NCI-H2081 (cell line): Measurements from ENCODE around the gene TTC13.

Source experiments
- DNase-seq, 2 experiments: peaks; one replicate each; lab custom pipeline; 2025; lab: John Stamatoyannopoulos, UW

Gene TTC13

DNA sequence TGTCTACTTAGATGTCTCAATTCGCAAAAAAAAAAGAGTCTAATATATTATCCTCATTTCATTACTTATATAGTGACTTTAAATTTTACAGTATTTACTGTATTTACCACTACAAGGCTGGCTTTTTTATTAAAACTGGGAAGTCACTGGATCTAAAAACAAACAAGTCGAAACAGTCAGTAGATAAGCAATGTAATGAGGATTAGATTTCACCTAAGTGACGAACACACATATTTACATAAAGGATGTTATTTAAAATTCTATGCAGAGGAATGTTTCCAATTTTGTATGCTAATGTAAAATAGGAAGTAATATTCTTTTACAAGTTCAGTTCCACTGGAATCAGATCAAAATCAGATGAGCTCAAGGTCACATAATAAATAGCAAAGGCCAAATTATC lies 28.3 kb downstream of the TTC13 start:
- no peak for DNase-seq

DNA sequence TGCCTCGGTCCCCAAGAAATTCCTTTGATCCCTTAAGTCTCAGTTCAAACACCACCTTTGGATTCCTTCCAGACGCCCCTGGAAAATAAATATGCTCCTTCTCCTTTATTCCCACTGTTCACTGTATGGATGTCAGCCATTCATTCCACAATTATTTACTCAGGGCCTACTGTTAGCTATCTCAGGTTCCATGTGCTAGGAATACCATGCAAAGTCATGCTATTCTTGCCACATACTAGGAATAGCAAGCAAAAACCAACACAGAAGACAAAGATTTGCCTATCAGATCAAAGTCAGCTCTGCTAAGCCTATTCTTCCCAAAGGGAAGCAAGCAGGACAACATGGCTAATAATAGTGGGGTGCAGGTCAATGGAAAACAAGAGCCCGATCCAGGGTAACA lies 29.8 kb downstream of the TTC13 start:
- no peak for DNase-seq

DNA sequence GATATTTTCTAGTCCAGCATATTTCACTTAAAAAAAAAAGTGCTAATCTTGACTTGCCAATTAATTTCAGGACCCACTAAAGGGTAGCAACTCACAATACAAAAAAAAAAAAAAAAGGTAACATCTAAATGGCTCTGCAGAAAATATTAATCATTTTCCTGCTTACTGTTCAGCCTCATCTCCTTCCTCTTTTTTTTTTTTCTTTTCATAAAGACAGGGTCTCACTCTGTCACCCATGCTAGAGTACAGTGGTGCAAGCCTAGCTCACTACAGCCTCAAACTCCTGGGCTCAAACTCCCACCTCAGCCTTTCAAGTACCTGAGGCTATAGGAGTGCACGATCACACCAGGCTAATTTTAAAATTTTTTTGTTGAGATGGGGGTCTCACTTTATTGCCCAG lies 30.4 kb downstream of the TTC13 start:
- DNase-seq, result no peak

DNA sequence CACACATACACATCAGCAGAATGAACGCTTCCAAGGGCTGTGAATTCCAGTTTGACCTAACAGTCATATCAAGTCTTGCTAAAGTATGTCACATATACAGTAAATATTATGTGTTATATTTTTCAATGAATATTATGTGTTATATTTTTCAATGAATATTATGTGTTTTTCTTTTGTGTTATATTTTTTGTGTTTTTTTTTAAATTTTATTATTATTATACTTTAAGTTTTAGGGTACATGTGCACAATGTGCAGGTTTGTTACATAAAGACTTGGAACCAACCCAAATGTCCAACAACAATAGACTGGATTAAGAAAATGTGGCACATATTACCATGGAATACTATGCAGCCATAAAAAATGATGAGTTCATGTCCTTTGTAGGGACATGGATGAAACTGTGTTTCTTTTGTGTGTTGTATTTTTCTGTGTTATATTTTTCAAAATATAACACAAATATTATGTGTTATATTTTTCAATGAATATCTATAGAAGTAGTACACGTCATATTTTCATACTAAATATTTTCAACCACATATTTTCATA lies 35.5 kb downstream of the TTC13 start:
- DNase-seq, result no peak

DNA sequence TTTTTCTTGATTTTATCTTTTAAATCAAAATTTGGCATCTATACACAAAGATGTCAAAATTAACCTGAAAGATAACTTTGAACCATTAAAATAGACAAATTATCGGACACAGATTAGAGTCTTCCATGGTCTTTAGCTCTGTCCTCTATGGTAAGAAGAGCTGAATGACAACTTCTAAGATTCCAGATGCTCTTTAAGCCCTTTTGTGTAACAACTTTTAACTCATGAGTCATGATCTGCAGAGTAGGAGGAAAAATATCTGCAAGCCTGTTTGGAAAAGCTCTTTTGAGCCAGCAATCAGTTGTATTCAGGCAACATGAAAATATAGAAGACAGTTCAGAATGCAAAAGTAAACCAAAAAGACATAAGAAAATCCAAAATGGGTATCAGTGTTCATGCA lies 37.8 kb downstream of the TTC13 start:
- DNase-seq, result no peak

DNA sequence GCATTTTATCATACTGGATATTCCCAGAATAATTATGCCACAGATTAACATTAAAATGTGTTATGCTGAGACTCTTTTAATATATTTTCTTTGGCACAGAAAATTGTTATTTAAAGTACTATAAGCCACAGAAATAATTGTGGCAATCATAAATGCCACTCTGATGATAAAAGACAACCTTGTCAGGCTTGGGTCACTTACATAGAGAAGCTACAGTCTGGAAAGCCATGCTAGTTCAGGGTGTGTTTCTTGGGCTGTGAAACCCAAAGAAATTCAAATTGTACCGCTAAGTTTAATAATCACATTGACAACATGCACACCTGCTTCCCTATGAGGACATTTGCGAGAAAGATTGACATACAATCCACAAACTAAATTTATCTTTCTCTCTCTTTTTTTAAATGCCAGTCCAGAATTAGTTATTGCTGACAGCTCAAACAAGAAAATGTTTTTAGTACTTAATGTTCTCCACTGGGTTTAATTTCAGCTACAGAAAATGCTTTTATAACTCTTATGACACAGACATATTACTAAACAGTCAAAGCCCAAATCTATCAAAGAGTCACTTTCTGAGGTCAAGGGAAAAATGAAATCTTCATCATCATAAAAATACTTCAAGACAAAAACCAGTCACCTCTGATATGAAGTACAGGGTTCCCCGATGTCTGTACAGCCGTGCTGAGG lies 38.7 kb downstream of the TTC13 start:
- DNase-seq, result no peak

DNA sequence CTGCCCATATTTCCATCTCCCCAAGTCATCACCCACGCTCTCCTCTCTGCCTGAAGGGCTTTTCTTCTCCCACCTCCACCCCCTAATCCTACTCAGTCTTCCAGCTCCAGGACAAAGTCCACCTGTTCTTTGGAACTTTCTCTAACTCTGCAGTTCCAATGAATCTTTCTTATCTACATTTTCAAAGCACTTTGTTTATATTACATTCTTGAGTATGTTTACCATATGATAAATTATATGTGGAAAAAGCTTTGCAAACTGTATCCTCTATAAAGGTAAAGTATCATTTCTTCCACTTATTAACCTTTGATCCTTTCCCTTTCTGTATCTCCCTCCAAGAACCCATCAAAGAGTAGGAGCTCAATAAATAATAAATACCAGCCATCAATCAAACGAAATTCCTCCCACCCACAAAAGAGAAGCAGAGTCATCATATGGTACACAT lies 39.7 kb downstream of the TTC13 start:
- DNase-seq, result no peak

DNA sequence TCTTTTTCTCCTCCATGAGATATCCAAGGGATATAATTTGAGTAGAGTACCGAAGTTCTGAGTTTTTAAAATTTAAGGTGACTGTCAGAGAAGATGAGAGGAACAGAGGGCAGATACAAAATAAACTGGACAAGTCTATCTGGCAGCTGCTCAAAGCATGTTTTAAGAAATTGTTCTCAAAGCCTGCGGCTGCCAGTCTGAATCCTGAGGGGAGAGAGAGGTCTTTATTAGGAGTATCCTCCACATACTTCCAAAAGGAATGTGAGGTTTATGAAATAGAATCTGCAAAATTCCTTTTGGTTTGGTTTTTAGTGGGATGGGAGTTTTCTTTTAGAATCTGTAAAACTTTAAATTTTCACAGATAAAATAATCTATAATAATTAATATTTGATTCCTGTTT lies 41.3 kb downstream of the TTC13 start:
- DNase-seq, result no peak

DNA sequence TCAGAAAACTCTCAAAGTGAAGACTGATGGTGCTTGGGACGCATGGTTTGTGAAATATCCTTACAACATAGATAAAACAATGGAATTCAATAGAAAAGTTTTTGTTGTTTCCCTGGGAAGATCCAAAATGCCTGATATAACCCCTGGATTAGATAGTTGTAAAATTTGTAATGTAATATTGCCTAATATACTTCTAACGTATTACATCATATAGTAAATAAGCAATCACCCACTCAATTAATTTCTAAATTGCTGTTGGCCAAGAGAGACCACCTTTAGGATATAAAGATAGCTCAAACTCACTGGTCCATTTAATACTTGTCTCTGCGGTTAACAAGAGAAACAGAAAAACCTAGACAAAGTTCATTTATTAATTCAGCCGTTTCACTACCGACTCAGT lies 42.2 kb downstream of the TTC13 start:
- no peak for DNase-seq

DNA sequence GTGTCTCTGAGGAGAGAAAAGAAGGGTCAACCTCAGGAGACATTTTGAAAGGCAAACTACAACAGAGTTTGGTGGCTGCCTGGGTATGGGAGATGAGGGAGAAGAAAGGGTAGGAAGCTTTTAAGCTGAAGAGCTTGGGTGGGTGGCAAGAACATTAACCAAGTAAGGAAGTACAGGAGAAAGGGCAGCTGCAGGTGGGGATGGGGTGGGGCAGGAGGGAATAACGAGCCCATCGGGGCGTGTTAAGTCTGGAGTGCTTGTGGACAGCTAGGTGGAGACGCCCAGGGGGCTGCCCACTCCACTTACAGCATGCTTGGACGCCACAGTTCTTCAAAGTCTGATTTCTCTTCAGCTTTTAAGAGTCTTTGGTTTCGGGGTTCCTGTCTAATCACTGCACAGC lies 42.8 kb downstream of the TTC13 start:
- DNase-seq, result no peak

DNA sequence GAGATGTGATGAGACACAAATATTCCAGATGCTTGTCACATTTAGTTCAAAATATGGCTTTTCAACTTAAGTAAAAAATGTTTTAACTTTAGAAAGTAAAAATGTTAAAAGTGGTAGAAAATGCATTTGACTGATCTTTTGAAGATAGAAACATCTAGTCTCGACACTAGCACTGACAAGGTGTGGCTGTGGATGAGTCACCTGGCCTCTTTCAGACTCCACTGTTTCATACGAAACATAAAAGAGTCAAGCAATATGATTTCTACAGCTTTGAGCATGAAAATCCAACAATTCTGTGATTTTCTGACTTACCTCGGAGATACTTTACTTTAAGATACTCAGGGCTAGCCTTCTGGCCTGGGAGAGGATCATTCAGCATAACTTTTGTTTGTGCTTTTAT lies 47.7 kb downstream of the TTC13 start:
- no peak for DNase-seq

DNA sequence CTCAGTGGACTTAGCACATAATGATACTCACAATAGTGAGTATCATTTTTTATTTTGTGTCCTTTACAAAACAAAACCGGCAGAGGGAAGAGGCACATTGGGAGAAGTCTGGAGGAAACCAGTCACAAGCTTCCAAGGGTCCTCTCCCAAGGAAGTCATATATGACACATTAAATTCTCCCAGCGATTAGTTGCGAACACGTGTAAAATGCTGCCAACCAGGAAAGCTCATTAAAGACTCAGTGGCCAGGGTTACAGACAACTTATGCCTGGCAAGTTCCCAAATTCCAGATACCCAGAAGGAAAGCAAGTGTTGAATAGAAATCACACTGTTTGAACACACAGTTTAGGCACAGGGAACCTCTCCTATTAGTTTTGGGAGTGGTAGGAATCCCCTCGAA lies 52.5 kb downstream of the TTC13 start:
- DNase-seq, result no peak

DNA sequence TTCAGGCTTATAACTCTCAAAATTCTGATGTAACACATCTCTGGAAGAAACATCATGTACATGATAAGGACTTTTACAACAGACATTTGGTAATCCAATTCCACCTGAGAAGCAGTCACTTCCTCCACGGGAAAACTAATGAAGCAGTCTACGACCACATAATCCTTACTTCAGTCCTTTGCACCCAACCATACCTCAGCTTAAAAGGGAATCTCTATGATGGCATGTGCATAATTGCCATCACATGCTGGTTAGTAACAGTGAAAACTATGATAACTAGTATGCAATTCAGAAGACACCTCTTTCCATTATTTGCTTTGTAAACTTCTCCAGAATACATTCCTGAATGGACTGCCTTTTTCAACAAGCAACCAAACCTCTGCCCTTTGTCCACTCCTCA lies 53.1 kb downstream of the TTC13 start:
- DNase-seq, result no peak

DNA sequence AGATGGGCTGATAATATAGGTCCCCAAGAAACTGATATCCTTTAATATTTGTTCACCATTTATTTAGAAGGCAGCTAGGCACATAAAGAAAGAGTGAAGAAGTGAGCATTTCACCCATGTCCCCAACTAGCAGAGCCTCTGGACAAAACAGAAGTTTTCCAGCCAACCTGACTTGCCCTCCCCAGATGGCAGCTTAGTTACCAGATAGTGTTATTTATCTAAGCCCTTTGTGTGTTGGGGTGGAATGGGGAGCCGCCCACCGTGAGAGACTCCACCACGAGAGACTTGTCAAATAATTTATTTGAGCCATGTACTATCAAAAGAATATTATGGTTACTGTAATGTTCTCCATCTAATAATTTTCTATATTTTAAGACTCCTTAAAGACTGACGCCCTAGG lies 55.5 kb downstream of the TTC13 start:
- DNase-seq, result no peak

DNA sequence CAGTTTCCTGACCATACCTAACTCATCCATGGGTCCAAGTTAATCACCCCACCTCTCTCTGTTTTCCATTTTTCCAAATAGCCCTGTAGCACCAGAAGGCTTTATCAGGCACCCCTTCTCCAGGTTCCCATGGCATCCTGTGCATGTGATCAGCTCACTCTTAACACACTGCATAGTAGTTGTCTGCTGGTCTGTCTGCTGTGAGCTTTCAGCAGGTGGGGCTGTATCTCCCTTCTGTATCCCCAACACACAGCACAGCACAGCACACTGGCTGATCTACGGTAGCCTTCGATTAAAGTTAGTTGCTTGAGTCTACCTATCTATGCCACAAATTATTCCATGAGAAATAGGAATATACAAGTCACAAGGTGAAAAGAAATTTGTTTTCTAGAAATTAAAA lies 56.0 kb downstream of the TTC13 start:
- DNase-seq, result no peak

DNA sequence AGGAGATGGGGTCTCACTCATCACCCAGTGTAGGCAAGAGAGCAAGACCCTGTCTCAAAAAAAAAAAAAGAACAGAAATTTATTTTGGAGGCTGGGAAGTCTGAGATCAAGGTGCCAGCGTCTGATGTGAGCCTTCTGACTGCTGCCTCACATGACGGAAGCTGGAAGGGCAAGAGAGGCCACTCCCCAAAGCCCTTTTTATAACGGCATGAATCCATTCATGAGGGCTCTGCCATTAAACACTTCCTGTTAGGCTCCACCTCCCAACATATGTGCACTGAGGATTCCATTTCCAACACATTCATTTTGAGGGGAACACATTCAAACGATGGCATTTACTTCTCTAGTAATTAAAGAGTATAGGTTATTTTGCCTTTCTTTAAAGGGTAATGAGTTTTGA lies 59.5 kb downstream of the TTC13 start:
- peak; percentile 7 to 20 for DNase-seq

DNA sequence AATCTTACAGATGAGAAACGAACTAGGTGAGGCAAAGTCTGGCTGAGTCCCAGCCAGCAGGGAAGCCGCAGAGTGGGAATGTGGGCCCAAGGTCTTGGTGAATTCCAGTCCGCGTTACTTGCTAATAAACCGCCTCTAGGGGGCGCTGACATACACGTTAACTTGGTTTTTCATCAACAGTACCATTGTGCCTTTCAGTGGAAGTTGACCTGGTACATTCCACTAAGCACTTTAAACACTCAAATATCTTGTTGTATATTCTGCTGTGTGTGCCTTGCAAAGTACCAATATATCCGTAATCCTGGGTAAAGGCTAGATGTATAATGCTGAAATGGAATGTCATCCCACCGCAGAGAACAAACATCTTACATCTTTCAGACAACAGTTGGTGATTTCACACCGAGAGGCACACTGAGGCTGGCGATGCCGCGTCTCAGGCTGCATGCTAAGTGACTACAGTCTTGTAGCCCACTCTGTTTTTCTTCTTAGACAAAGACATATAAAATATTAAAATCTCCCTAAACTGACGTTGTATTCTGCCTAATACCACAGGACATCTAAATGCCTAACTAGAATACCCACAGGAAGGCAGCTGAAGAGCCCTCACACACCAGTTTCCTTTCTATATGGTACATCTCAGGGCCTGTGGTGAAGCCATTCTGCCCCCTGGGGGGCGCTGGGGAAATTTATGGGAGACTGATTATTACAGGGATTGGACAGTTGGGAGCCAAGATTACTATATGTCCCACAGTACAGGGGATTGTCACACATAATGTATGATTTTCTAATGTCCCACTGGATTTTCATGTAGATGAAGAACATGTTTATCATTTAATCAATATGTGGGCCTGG lies 61.2 kb downstream of the TTC13 start:
- peak; percentile 59 to 72 for DNase-seq

DNA sequence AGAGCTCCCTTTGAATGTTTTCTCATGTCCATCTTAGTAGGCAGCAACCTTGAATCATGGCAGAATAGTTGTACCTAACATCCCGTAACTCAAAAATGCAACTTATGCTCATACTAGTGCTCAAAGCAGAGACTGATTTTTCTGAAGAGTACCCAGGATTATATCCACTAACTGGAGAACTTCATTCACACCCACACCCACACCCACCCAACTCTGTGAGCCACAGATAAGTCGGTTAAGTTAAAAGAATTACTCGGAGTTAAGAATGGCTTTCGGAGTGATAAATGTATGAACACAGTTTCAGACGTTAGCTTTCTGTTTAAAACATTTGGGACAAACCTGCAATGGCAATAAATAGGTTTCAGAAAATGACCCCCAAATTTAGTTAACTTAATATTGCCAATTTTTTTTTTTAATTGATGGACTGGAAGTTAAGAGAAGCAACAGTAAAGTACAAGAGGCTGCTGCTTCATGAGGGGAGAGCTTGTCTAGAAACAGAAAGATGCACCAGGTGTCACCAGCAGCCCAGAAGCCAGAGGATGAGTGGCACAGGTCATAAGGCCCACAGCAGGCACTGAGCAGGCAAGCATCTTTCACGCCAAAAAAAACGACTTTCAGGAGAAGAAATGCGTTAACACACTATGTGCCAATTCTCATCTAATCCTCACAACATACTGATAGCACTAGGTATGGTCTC lies 61.9 kb downstream of the TTC13 start:
- DNase-seq, result no peak

DNA sequence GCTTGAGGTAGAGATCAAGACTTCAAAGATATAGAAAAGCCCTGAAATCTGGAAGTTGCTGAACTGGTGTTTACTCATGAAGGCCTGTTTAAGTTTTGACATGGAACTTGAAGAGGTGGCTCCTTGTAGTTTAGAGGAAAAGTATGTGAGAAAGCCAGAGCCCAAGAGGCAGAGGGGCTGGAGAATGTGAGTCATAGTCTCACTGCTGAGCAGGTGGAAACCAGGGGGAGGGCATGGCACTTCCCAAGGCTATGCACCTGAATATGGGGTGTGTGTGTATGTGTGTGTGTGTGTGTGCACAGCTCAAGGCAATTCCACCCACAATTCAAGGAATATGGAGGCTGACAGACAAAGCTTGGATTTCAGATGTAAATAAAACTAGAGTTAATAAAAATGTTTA lies 63.6 kb downstream of the TTC13 start:
- DNase-seq, result no peak

DNA sequence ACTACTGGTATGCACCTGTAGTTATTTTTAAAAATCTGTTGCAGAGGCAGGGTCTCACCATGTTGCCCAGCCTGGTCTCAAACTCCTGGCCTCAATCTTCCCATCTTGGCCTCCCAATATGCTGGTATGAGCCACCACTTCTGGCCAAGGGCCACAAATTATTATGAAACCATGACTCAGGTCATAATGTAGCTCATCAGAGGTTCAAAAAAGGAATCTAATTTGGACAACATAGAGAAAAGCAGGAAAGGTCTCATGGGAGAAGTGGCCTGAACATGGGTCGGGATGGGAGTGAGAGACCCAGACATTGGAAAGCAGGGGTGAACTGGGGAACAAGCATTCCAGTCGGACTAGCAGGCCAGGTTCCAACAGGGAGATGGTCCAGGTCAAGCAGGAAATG lies 65.2 kb downstream of the TTC13 start:
- DNase-seq, result no peak

DNA sequence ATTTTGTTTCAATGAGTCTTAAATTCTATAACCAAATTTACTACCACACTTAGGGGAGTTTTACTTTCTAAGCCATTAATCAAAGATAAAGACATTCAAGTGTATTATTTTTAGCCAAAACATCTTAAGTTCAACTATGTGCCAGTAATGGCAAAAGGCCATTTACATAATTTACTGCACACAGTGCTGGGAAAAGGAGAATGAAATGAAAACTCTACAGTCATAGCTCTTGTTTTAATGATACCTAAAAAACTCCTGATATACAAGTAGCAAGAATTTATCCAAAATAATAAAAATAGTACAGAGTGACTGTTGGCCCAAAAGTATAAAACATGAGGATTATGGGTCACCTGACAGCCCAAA lies 67.9 kb downstream of the TTC13 start:
- DNase-seq, result no peak

DNA sequence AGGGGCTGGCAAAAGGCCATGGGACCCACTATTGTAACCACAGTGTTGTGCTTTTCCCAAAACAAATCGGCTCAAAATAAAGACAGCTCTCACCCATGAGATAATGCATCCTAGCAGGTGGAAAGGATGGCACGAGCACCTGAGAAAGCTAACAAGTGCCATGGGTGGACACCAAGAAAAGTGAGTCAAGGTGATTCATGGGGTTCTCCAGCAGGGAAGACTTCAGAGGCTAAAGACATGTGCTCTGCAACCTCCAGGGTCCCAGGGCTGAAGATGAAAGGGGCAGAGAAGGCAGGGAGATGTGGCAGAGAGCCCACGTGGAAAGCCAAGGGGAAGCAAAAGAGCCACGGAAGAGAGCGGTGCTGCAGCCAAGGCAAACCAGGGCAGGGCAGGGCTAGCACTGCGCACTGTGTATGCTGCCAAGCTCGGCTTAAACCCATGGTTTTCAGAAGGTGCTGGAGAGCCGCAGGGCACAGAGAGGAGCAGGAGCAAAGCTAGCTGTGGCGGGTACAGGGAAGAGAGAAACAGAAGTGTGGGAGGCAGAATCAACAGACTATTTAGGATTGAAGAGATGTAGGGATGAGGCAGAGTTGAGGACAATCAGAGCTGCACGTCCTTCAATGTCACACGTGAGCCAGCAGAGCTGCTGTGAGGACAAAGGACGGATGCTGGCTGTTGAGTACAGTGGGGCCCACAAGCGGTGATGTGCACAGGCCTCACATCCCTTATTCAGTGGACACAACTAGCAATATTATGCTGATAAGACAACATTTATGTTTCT lies 68.5 kb downstream of the TTC13 start:
- no peak for DNase-seq
